Right atrium auricular region (tissue), 2 donors: ENCODE data around the gene ACKR4. TPM values are rescaled to one million over a fixed set of nuclear protein-coding genes. Genes with fewer than 3 reads are reported as not detected.

Experiments
- DNase-seq: peaks from one replicate; pipeline ENCODE4 v3.0.0-alpha.2; 2019; ENCODE audit warnings: low spot score
- H3K27ac ChIP-seq, 2 donors: fragments of 200-600 bp; sonication (generic); 1 replicate in 1 of 2; 2 replicates in 1 of 2; pipeline ENCODE4 v1.5.1; 2016 to 2019
- H3K27me3 ChIP-seq, 2 donors: fragments of 200-600 bp; sonication (generic); one replicate each; pipeline versions ENCODE4 v1.5.1 to v1.6.0; 2017 to 2019
- H3K36me3 ChIP-seq: fragments of 200-600 bp; sonication (generic); one replicate; pipeline ENCODE4 v1.5.1; 2016
- H3K4me1 ChIP-seq, 2 donors: fragments of 200-600 bp; sonication (generic); one replicate each; pipeline versions ENCODE4 v1.5.1 to v1.6.0; 2017 to 2019
- H3K4me3 ChIP-seq, 2 donors: fragments of 200-600 bp; sonication (generic); 1 replicate in 1 of 2; 2 replicates in 1 of 2; pipeline ENCODE4 v1.5.1; 2017 to 2019; ENCODE audit warnings: mild to moderate bottlenecking in 1 of 2, moderate library complexity in 1 of 2
- H3K9me3 ChIP-seq, 2 donors: fragments of 200-600 bp; sonication (generic); one replicate each; pipeline ENCODE4 v1.5.1; 2019
- total RNA-seq, 2 donors: library from RNA; depleted of rRNA; stranded (reverse); fragments of >200 nt; gene quantifications; one replicate each; pipeline ENCODE4 v1.1.0, GENCODE V29; 2016
- TF ChIP-seq, protein P1 (sequence below), 2 donors: fragments of 200-600 bp; sonication (generic); IDR thresholded peaks; one replicate each; pipeline ENCODE4 v1.5.1; 2019; ENCODE audit warnings: antibody characterized with exemption in 2 of 2

ACKR4 gene
- total RNA-seq, 2 donors from 2014 or later: 3.9 to 7.9 TPM

DNA sequence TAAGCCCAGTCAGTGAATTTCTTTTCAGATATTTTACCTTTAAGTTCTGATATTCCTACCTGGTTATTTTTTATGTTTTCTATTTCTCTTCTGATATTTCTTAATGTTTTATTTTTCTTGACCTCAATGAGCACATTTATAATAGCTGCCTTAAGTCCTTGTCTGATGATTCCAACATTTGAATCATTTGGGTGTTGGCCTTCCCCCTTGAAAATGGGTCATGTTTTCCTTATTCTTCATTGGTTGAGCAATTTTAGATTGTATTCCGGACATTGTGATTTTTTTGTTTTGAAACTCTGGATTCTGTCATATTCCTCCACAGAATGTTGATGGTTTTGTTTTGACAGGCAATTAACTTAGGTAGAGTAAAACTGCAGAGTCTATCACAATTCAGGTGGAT, 9.7 kb upstream of the ACKR4 start:
- Histone ChIP-seq H3K36me3 (no peaks in the 10 kb centered on the region), H3K27me3 (no peaks in the 10 kb centered on the region), H3K27ac (peak overlapping the region in 1 of 2 donors; percentile 21), H3K4me3 (no peak overlapping the region), H3K9me3 (no peaks in the 10 kb centered on the region), H3K4me1 (no peaks in the 10 kb centered on the region)
- no peak for DNase-seq
- TF ChIP-seq, protein P1, sequence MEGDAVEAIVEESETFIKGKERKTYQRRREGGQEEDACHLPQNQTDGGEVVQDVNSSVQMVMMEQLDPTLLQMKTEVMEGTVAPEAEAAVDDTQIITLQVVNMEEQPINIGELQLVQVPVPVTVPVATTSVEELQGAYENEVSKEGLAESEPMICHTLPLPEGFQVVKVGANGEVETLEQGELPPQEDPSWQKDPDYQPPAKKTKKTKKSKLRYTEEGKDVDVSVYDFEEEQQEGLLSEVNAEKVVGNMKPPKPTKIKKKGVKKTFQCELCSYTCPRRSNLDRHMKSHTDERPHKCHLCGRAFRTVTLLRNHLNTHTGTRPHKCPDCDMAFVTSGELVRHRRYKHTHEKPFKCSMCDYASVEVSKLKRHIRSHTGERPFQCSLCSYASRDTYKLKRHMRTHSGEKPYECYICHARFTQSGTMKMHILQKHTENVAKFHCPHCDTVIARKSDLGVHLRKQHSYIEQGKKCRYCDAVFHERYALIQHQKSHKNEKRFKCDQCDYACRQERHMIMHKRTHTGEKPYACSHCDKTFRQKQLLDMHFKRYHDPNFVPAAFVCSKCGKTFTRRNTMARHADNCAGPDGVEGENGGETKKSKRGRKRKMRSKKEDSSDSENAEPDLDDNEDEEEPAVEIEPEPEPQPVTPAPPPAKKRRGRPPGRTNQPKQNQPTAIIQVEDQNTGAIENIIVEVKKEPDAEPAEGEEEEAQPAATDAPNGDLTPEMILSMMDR (IDR thresholded peaks at IDR 0.05): no peak

DNA sequence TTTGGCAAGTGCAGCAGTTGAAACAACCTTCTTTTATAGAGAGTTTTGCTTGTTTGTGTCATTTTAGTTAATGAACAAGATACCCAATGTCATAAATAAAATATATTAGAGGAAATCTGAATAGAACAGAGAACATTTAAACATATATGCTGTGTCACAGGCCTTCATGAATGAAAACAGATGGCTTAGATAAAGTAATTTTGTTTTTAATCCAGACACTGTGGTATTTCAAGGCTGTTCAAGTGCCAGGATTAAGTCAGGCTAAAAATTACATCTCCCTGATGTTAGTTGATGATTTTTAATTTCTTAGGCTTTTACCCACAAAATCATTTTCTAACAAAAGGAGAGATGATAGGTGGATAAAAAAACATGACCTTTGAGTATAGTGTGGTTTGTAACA, 4.9 kb upstream of the ACKR4 start:
- H3K27ac ChIP-seq: no peak overlapping the region
- no peaks in the 10 kb centered on the region for H3K4me1 ChIP-seq

DNA sequence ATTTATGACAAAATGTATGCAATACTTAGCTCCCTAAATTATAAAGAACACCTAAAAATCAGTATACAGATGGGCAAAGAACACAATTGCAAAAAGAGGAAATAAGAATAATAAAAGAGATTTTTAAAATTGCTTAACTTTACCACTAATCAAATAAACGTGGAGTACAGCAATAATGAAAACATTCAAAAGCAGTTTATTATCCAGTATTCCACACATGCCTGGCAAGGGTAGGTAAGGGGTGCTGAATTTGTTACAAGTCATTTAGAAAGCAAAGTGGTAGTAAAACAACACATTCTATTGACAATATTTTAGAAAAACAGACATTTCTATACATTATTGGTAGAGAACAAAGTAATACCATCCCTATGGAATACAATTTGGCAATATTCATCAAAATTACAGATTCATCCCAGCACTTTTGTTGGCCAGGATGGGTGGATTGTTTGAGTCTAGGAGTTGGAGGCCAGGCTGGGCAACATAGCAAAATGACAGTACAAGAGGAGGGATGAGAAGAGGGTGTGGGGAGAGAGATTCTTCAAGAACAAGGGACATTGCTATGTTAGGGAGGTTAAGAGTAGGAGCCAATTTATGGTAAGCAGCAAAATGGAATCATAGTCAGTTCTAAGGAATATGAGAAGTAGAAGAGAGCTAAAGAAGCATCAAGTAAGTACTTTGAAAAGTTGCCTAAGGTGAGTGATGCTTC, 3.7 kb upstream of the ACKR4 start:
- DNase-seq: no peak
- H3K27ac ChIP-seq: no peak overlapping the region
- no peaks in the 10 kb centered on the region for H3K4me1 ChIP-seq
- H3K9me3 ChIP-seq: no peaks in the 10 kb centered on the region
- TF ChIP-seq, protein P1 (IDR thresholded peaks at IDR 0.05): no peak
- no peak overlapping the region for H3K4me3 ChIP-seq
- H3K36me3 ChIP-seq: no peaks in the 10 kb centered on the region
- H3K27me3 ChIP-seq: no peaks in the 10 kb centered on the region

More for the DNA sequence above, 4.9 kb upstream of the ACKR4 start:
- no peak for DNase-seq
- TF ChIP-seq, protein P1 (IDR thresholded peaks at IDR 0.05): no peak
- no peaks in the 10 kb centered on the region for H3K9me3 ChIP-seq
- no peak overlapping the region for H3K4me3 ChIP-seq
- no peaks in the 10 kb centered on the region for H3K27me3 ChIP-seq
- no peaks in the 10 kb centered on the region for H3K36me3 ChIP-seq

DNA sequence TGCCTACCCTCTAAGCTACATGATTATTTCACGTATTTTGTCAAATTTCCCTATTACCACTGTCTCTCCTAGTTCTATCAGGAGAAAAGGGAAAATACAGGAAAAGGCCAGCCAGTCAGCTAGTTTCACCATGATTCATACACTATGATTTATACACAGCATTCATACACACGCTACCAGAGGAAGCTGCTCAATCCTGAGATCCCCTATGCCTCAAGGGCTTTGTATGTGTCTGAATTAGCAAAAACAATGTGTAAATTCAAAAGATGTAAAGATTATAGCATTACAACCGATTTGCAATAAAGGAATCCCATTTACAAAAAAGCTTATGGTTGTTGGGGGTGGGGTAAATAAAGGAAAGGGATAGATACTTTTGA, 3.1 kb upstream of the ACKR4 start:
- DNase-seq: no peak
- Histone ChIP-seq H3K9me3 (no peaks in the 10 kb centered on the region), H3K27me3 (no peaks in the 10 kb centered on the region), H3K4me3 (no peak overlapping the region), H3K36me3 (peaks cover 5% of the 10 kb centered on the region), H3K27ac (no peak overlapping the region), H3K4me1 (no peaks in the 10 kb centered on the region)
- TF ChIP-seq, protein P1 (IDR thresholded peaks at IDR 0.05): no peak

DNA sequence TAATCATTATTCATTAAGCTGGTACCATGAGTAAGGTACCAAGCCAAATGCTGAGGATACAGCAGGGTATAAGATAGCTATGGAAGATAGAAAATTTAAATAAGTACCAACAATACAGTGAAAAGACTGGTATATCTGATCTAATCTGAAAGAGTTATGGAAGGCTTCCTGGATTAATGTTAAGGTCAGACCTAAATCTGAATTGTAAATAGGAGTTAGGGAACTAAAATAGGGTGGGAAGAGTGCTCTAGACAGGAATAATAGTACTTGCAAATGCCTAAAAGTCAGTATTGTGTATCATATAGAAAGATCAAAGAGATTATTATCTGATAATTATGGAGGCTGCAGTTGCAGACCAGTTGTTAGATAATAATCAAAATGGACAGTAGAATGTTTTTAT, 2.6 kb upstream of the ACKR4 start:
- no peak overlapping the region for H3K4me3 ChIP-seq
- no peak for DNase-seq
- no peaks in the 10 kb centered on the region for H3K9me3 ChIP-seq
- no peak overlapping the region for H3K27ac ChIP-seq
- H3K27me3 ChIP-seq: no peaks in the 10 kb centered on the region
- H3K36me3 ChIP-seq: peaks cover 5% of the 10 kb centered on the region
- no peaks in the 10 kb centered on the region for H3K4me1 ChIP-seq
- TF ChIP-seq, protein P1 (IDR thresholded peaks at IDR 0.05): no peak

DNA sequence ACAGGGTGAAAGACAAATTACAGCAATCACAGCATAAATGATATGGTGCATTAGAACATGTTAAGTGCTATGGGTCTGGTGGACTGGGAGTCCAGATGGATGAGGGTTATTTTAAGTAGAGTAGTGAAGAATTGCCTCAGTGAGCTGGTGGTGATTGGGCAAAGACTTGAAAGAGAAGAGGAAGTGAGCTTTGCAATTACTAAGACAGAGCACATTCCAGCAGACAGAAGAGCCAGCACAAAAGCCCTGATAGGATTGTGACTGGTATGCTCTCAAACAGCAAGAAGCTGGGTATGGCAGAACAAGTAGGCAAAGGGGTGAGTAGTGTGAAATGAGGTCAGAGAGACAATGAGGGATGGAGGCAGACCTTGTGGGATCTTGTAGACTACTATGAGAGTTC, 2.1 kb upstream of the ACKR4 start:
- Histone ChIP-seq H3K4me3 (no peak overlapping the region), H3K27ac (no peak overlapping the region), H3K36me3 (peaks cover 5% of the 10 kb centered on the region), H3K9me3 (no peaks in the 10 kb centered on the region), H3K27me3 (no peaks in the 10 kb centered on the region), H3K4me1 (no peaks in the 10 kb centered on the region)
- TF ChIP-seq, protein P1 (IDR thresholded peaks at IDR 0.05): no peak
- no peak for DNase-seq
